Cardiac fibroblast (primary cell): Measurements from ENCODE around the gene FXN.

ENCODE experiments used
- DNase-seq, 2 donors: peaks; one replicate each; pipeline versions ENCODE4 v3.0.0 to v3.0.0-alpha.2; 2010; ENCODE audit warnings: low read depth in 2 of 2
- H3K4me3 ChIP-seq, 2 donors: replicated peaks in 1 of 2; 1 replicate in 1 of 2; 2 replicates in 1 of 2; pipeline ENCODE4 v1.5.1; 2011; ENCODE audit warnings: low read depth in 2 of 2, low read length in 2 of 2, mild to moderate bottlenecking in 2 of 2, moderate library complexity in 1 of 2
- TF ChIP-seq, protein P1 (sequence below): IDR thresholded peaks from one replicate; pipeline ENCODE4 v1.5.1; 2011; ENCODE audit warnings: low read depth, mild to moderate bottlenecking, low read length, inconsistent platforms

FXN gene

GRCh38 chr9:69073103-69073502, 37.6 kb downstream of the FXN start:
- TF ChIP-seq, protein P1, sequence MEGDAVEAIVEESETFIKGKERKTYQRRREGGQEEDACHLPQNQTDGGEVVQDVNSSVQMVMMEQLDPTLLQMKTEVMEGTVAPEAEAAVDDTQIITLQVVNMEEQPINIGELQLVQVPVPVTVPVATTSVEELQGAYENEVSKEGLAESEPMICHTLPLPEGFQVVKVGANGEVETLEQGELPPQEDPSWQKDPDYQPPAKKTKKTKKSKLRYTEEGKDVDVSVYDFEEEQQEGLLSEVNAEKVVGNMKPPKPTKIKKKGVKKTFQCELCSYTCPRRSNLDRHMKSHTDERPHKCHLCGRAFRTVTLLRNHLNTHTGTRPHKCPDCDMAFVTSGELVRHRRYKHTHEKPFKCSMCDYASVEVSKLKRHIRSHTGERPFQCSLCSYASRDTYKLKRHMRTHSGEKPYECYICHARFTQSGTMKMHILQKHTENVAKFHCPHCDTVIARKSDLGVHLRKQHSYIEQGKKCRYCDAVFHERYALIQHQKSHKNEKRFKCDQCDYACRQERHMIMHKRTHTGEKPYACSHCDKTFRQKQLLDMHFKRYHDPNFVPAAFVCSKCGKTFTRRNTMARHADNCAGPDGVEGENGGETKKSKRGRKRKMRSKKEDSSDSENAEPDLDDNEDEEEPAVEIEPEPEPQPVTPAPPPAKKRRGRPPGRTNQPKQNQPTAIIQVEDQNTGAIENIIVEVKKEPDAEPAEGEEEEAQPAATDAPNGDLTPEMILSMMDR, result no peak
- no peak overlapping the region for H3K4me3 ChIP-seq
- DNase-seq, result no peak

DNA sequence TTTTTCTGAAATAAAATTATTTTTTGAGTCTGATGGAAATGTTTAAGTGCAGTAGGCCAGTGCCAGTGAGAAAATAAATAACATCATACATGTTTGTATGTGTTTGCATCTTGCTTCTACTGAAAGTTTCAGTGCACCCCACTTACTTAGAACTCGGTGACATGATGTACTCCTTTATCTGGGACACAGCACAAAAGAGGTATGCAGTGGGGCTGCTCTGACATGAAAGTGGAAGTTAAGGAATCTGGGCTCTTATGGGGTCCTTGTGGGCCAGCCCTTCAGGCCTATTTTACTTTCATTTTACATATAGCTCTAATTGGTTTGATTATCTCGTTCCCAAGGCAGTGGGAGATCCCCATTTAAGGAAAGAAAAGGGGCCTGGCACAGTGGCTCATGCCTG, 39.2 kb downstream of the FXN start:
- TF ChIP-seq, protein P1, result no peak
- no peak overlapping the region for H3K4me3 ChIP-seq
- no peak for DNase-seq

DNA sequence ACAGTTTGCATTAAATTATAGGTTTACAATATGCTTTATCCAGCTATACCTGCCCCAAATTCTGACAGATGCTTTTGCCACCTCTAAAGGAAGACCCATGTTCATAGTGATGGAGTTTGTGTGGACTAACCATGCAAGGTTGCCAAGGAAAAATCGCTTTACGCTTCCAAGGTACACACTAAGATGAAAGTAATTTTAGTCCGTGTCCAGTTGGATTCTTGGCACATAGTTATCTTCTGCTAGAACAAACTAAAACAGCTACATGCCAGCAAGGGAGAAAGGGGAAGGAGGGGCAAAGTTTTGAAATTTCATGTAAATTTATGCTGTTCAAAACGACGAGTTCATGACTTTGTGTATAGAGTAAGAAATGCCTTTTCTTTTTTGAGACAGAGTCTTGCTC, 41.0 kb downstream of the FXN start:
- TF ChIP-seq, protein P1, result no peak
- peak in 1 of 2 donors; percentile 57 for DNase-seq
- no peak overlapping the region for H3K4me3 ChIP-seq

GRCh38 chr9:69078069-69078468, 42.5 kb downstream of the FXN start:
- TF ChIP-seq, protein P1, result no peak
- H3K4me3 ChIP-seq, result no peak overlapping the region
- DNase-seq, result no peak

GRCh38 chr9:69078581-69078980, 43.0 kb downstream of the FXN start:
- TF ChIP-seq, protein P1, result no peak
- H3K4me3 ChIP-seq, result no peak overlapping the region
- DNase-seq, result peak; percentile 50 to 94

DNA sequence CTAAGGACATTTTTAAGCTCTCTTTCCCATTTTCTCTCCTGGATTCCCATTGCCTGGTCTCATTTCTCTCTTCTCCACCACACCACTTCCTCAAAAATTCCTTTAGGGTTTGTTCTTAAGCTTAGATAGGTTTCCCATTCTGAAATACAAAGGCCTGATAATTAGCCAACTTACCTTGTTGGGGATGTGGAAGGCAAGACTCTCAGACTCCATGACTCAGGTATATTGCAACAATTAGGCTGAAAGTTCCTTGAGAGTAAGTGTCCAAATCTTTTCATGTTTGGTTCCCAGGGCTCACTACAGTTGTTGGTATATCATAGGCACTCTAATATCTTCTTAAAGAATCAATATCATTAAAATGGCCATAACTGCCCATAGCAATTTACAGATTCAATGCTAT, 43.6 kb downstream of the FXN start:
- peak in 1 of 2 donors; percentile 27 for DNase-seq
- TF ChIP-seq, protein P1, result no peak
- H3K4me3 ChIP-seq, result no peak overlapping the region

- TF ChIP-seq, protein P1, result no peak
- H3K4me3 ChIP-seq, result no peak overlapping the region
- DNase-seq, result no peak
Measured at GRCh38 chr9:69081261-69081660, 45.7 kb downstream of the FXN start.
